Muscle of leg (tissue), 16 donors: ENCODE data around the gene HSD17B4. TPM values are rescaled to one million over a fixed set of nuclear protein-coding genes. Genes with fewer than 3 reads are reported as not detected.
A peak's percentile ranks its signal among the peaks of the same experiment; 100 is the strongest.

Experiments
- DNase-seq: peaks from one replicate; pipeline ENCODE4 v3.0.0; 2013
- H3K27ac ChIP-seq: one replicate; pipeline ENCODE4 v1.5.1; 2013; ENCODE audit warnings: mild to moderate bottlenecking, low read length, control low read depth
- H3K27me3 ChIP-seq: one replicate; pipeline ENCODE4 v1.6.1; 2013; ENCODE audit warnings: low read length; ENCODE audit not compliant: control insufficient read depth, insufficient read depth
- H3K36me3 ChIP-seq: one replicate; pipeline ENCODE4 v1.6.1; 2013; ENCODE audit warnings: low read length; ENCODE audit not compliant: control insufficient read depth, insufficient read depth
- H3K4me1 ChIP-seq: one replicate; pipeline ENCODE4 v1.6.1; 2013; ENCODE audit warnings: low read length; ENCODE audit not compliant: control insufficient read depth, insufficient read depth
- H3K4me3 ChIP-seq: one replicate; pipeline ENCODE4 v1.5.1; 2013; ENCODE audit warnings: low read length, control low read depth
- H3K9me3 ChIP-seq: replicated peaks from 2 replicates; pipeline ENCODE4 v1.6.1; 2013; ENCODE audit warnings: low read depth, low read length; ENCODE audit not compliant: control insufficient read depth
- WGBS: methylation state at CpG from one replicate; pipeline ENCODE4 v1.1.5; 2013; ENCODE audit warnings: missing lambda C conversion rate; ENCODE audit not compliant: insufficient coverage; 5-methylcytosine and 5-hydroxymethylcytosine counted together
- long read RNA-seq, 11 donors: transcript quantifications; one replicate each; lab custom pipeline, GENCODE V29; 2026
- polyA plus RNA-seq, 8 donors: library from polyadenylated mRNA; unstranded; fragments of 120-200 nt; gene quantifications; one replicate each; pipeline versions ENCODE4 v1.2.1 to v1.2.3, GENCODE V29; 2013; ENCODE audit warnings: inconsistent platforms in 1 of 8, low replicate concordance in 1 of 8; ENCODE audit not compliant: insufficient read length in 8 of 8, insufficient read depth in 1 of 8
- total RNA-seq: library from RNA; stranded (reverse); fragments of 120-200 nt; gene quantifications from one replicate; pipeline ENCODE4 v1.2.4, GENCODE V29; 2013

Gene HSD17B4, protein sequence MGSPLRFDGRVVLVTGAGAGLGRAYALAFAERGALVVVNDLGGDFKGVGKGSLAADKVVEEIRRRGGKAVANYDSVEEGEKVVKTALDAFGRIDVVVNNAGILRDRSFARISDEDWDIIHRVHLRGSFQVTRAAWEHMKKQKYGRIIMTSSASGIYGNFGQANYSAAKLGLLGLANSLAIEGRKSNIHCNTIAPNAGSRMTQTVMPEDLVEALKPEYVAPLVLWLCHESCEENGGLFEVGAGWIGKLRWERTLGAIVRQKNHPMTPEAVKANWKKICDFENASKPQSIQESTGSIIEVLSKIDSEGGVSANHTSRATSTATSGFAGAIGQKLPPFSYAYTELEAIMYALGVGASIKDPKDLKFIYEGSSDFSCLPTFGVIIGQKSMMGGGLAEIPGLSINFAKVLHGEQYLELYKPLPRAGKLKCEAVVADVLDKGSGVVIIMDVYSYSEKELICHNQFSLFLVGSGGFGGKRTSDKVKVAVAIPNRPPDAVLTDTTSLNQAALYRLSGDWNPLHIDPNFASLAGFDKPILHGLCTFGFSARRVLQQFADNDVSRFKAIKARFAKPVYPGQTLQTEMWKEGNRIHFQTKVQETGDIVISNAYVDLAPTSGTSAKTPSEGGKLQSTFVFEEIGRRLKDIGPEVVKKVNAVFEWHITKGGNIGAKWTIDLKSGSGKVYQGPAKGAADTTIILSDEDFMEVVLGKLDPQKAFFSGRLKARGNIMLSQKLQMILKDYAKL
- 86.9 TPM for total RNA-seq
- polyA plus RNA-seq, result 10 to 100 TPM; 69.0 to 92.7 (median 81.2) TPM
- long read RNA-seq, donor 1, partial matches to known transcripts, result 0 of 3 reads
- long read RNA-seq, donor 1, other reads (novel, unspliced or antisense), result 0 of 3 reads
- long read RNA-seq, donor 2, partial matches to known transcripts, result 0 of 2 reads
- long read RNA-seq, donor 2, other reads (novel, unspliced or antisense), result 0 of 2 reads
- long read RNA-seq, donor 3, transcript HSD17B4-201 (24 exons, 2,685 nt), result major isoform, 6 of 7 reads
- long read RNA-seq, donor 3, partial matches to known transcripts, result 0 of 7 reads
- long read RNA-seq, donor 3, other reads (novel, unspliced or antisense), result 0 of 7 reads
- long read RNA-seq, donor 4, partial matches to known transcripts, result 0 of 4 reads
- long read RNA-seq, donor 4, other reads (novel, unspliced or antisense), result 0 of 4 reads
- long read RNA-seq, donor 5, transcript HSD17B4-201 (24 exons, 2,685 nt), result major isoform, 9 of 23 reads
- long read RNA-seq, donor 5, transcript HSD17B4-205 (2 exons, 1,129 nt), result minor isoform, 6 of 23 reads
- long read RNA-seq, donor 5, partial matches to known transcripts, result 6 of 23 reads
- long read RNA-seq, donor 5, other reads (novel, unspliced or antisense), result 0 of 23 reads
- long read RNA-seq, donor 6, transcript HSD17B4-201 (24 exons, 2,685 nt), result major isoform, 10 of 14 reads
- long read RNA-seq, donor 6, partial matches to known transcripts, result 0 of 14 reads
- long read RNA-seq, donor 6, other reads (novel, unspliced or antisense), result 0 of 14 reads
- long read RNA-seq, donor 7, transcript HSD17B4-201 (24 exons, 2,685 nt), result major isoform, 10 of 27 reads
- long read RNA-seq, donor 7, transcript HSD17B4-224 (3 exons, 196 nt), result minor isoform, 5 of 27 reads
- long read RNA-seq, donor 7, partial matches to known transcripts, result 10 of 27 reads
- long read RNA-seq, donor 7, other reads (novel, unspliced or antisense), result 0 of 27 reads
- long read RNA-seq, donor 8, partial matches to known transcripts, result 7 of 12 reads
- long read RNA-seq, donor 8, other reads (novel, unspliced or antisense), result 0 of 12 reads
- long read RNA-seq, donor 9, transcript HSD17B4-201 (24 exons, 2,685 nt), result major isoform, 8 of 25 reads
- long read RNA-seq, donor 9, partial matches to known transcripts, result 13 of 25 reads
- long read RNA-seq, donor 9, other reads (novel, unspliced or antisense), result 0 of 25 reads
- long read RNA-seq, donor 10, transcript HSD17B4-201 (24 exons, 2,685 nt), result major isoform, 9 of 12 reads
- long read RNA-seq, donor 10, partial matches to known transcripts, result 0 of 12 reads
- long read RNA-seq, donor 10, other reads (novel, unspliced or antisense), result 0 of 12 reads
- long read RNA-seq, donor 11, partial matches to known transcripts, result 8 of 16 reads
- long read RNA-seq, donor 11, other reads (novel, unspliced or antisense), result 0 of 16 reads

DNA sequence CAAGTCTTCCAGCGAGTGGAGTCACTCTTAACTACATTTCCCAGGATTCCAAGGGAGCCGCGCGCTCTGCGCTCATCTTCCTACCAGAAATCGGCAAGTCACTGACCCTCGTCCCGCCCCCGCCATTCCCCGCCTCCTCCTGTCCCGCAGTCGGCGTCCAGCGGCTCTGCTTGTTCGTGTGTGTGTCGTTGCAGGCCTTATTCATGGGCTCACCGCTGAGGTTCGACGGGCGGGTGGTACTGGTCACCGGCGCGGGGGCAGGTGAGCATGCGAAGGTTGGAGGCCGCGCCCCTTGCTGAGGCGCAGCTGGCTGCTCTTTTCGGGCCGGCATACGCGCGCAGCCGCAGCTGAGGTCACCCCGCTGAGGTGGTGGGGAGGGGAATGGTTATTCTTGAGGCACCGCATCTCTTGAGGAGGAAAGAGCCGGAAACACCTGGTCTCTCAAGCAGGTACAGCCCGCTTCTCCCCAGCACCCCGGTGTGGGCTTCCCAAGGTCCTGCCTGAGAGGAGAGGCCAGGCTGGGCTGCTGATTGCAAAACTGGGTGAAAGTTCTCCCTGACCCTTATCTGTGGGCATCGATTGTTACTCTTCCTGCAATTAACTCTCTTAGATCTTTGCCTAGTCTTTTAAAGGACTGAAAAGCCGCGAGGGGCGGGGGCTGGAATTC lies at the start of gene HSD17B4:
TSS of gene HSD17B4 (plus strand) at position 125 of the 667 bp plus-strand sequence. CDS start at position 204, 79 bp downstream.
- Histone ChIP-seq H3K4me3 (peak within 1 kb of the TSS; percentile 93), H3K9me3 (peaks cover 2% of the 10 kb centered on the region)
- under 1% methylated on average over 38 of the region's 42 CpGs for whole genome bisulfite sequencing

DNA sequence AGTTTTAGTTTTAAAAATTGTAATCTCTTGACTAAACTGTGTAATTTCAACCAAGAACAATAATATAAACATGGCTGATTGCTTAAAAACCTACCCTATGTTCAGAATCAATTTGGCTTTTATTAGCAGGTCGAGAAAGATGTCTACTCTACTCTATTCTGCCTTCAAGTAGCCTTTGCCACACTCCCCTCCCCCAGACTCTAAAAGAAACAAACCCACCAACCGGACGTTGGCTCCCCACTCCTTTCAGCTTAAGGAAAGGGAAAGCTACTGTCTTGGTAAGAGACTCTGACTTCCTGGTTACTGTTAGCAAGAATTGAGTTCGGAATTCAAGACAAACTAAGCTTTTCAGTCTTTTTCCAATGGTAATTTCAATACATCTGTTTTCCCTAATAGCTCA lies 49.7 kb upstream of the HSD17B4 start:
- no peaks in the 10 kb centered on the region for H3K36me3 ChIP-seq
- H3K9me3 ChIP-seq, result no peaks in the 10 kb centered on the region
- peaks cover 2% of the 10 kb centered on the region for H3K4me1 ChIP-seq
- no CpG with 5 or more reads among the region's 4 CpGs for WGBS
- no peak overlapping the region for H3K4me3 ChIP-seq
- no peaks in the 10 kb centered on the region for H3K27me3 ChIP-seq
- H3K27ac ChIP-seq, result no peak overlapping the region
- no peak for DNase-seq

More for the DNA sequence above, at the start of gene HSD17B4:
- H3K36me3 ChIP-seq, result peaks cover 2% of the 10 kb centered on the region
- H3K27me3 ChIP-seq, result no peaks in the 10 kb centered on the region
- peaks cover 3% of the 10 kb centered on the region for H3K4me1 ChIP-seq
- peak within 1 kb of the TSS; percentile 67 for H3K27ac ChIP-seq
- peak; percentile 95 for DNase-seq

DNA sequence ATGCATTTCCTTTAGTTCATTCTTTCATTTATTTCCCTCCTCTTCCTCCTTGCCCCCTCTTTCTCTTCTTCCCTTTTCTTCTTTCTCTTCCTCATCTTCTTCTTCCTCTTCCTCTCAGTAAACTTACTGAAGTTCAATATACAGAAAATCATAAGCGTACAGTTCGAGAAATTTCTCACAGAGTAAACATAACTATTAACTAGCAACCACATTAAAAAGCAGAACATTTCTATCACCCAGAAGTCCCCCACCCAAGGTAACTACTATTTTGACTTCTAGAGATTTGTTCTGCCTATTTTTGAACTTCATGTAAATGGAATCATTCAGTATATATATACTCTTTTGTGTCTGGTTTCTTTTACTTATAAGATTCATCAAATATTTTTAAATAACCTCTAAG lies 48.3 kb upstream of the HSD17B4 start:
- no CpG with 5 or more reads among the region's 2 CpGs for WGBS
- no peak for DNase-seq
- H3K36me3 ChIP-seq, result no peaks in the 10 kb centered on the region
- no peak overlapping the region for H3K4me3 ChIP-seq
- no peak overlapping the region for H3K27ac ChIP-seq
- no peaks in the 10 kb centered on the region for H3K9me3 ChIP-seq
- peaks cover 1% of the 10 kb centered on the region for H3K4me1 ChIP-seq
- no peaks in the 10 kb centered on the region for H3K27me3 ChIP-seq

DNA sequence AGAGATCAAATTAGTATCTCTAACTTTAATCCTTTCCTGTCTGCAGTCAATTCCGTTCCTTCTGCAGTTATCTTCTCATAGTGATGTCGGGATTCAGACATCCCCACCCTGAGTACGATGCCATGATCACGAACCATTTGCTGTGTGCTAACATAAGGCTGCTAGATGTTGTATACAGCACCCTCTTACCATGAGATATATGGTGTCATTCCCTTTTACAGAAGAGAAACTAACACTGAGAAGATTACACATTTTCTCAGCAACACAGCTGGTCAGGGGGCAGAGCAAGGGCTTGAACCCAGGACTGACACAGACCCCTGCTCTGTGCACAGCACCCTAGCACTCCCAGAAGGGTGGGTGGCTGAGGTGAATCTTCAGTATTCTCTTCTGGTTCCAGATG lies 46.9 kb upstream of the HSD17B4 start:
- WGBS, result no CpG with 5 or more reads among the region's 4 CpGs
- Histone ChIP-seq H3K27me3 (no peaks in the 10 kb centered on the region), H3K4me3 (no peak overlapping the region), H3K27ac (no peak overlapping the region), H3K4me1 (no peaks in the 10 kb centered on the region), H3K9me3 (no peaks in the 10 kb centered on the region), H3K36me3 (no peaks in the 10 kb centered on the region)
- no peak for DNase-seq

DNA sequence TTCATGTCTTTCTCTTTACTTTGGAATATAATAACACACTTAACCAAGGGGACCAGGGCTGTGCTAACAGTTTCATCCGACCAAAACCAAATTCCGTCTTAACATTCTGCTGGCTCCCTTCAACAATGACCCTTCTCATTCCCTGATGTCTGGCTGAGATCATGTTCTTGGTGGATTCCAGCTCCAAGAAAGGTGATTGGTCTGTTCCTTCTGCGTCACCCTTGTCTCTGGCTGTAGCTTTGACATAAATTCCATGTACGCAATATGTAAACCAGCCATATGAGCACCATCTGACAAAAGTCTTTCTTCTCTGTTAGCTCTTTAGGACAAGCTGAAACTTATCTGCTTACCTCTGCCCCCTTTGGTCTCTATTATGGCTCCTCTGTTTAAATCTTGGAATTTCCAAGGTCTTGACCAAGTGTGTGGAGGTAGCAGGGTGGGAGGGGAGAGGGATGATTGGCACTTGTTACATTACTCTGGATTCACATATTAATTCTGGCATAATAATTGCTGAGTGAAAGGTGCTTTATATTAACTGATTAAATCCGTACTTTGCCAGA lies 45.7 kb upstream of the HSD17B4 start:
- Histone ChIP-seq H3K36me3 (no peaks in the 10 kb centered on the region), H3K9me3 (no peaks in the 10 kb centered on the region), H3K27me3 (no peaks in the 10 kb centered on the region), H3K4me1 (peaks cover 5% of the 10 kb centered on the region), H3K4me3 (no peak overlapping the region), H3K27ac (no peak overlapping the region)
- DNase-seq, result no peak
- 86% methylated on average over 3 of the region's 5 CpGs for WGBS

DNA sequence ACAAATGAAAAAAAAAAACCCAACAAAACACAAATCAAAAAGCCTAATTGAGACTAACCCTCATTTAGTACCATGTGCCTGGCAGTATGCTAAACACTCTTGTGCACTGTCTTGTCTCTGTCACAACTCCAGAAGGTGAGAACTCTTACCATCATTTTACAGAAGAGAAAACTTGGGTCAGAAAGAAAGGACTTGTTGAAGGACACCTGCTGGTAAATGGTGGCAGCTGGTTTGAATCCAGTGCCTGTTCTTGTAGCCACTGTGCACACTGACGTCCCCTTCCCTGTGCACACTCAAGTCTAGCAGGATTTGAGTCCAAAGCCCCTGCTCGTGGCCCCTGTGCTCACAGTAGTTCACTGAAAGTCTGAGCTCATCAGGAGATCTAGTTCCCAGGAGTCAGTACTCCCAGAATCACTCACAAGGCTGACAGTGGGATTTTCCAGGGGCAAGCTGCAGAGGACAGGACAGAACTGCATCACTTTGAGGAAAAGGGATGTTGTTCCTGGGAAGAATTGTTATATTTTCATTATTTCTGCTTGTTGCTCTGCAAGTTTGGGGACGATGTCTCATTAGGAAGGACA lies 43.0 kb upstream of the HSD17B4 start:
- Histone ChIP-seq H3K4me3 (no peak overlapping the region), H3K9me3 (no peaks in the 10 kb centered on the region), H3K36me3 (no peaks in the 10 kb centered on the region), H3K27me3 (no peaks in the 10 kb centered on the region), H3K27ac (no peak overlapping the region), H3K4me1 (peaks cover 5% of the 10 kb centered on the region)
- WGBS, result 50% methylated on average over 1 of the region's 3 CpGs
- no peak for DNase-seq

DNA sequence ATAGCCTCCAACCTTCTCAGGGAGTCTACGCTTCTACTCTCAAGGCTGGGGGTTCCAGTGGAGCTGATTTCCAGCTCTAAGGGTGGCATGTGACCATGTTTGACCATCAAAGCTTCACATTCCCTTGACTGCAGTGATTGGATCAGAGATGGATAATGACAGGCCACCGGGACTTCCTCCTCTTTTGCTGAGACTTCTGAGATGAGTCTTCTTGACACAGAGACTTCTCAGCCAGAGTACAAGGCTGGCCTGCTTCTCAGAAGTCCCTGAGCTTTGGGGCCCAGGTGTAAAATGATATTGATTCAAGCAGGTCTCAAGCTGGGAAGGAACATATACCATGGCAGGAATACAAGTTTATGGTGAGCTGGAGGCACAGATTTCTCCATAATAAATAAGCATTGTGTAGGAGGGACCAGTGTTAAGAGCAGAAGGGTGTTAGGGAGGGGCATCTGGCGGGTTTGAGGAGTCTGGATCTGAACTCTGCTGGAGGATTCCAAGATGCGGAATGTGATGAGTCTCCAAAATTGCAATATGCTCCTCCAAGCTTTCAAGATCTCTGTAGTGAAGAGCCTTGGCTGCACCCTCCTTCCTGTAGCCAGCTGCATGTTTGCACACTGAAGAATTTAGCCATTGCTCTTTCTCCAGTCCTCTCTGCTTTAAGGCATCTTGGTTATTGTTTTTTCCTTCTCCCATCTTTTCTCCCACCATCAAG lies 41.7 kb upstream of the HSD17B4 start:
- peak; percentile 43 for DNase-seq
- Histone ChIP-seq H3K4me1 (peaks cover 5% of the 10 kb centered on the region), H3K4me3 (no peak overlapping the region), H3K9me3 (no peaks in the 10 kb centered on the region), H3K27me3 (no peaks in the 10 kb centered on the region), H3K27ac (no peak overlapping the region), H3K36me3 (no peaks in the 10 kb centered on the region)
- WGBS, result 73% methylated on average over 3 of the region's 4 CpGs
